Right lobe of liver (tissue), 6 donors: ENCODE results near the gene BRCC3. TPM values are rescaled to one million over a fixed set of nuclear protein-coding genes. Genes with fewer than 3 reads are reported as not detected.

Source experiments
- ATAC-seq, 4 donors: fragments of 200-7000 bp; cut with Tn5 transposase; one replicate each; pipeline ENCODE4 v1.9.1; 2020; ENCODE audit warnings: mild to moderate bottlenecking in 4 of 4, moderate library complexity in 4 of 4
- DNase-seq, 3 donors: peaks; one replicate each; pipeline ENCODE4 v3.0.0-alpha.2; 2020
- H3K27ac ChIP-seq, 3 donors: fragments of 200-600 bp; one replicate each; pipeline ENCODE4 v1.8.0; 2022
- H3K27me3 ChIP-seq, 2 donors: fragments of 200-600 bp; one replicate each; pipeline ENCODE4 v1.8.0; 2022
- H3K36me3 ChIP-seq, 4 donors: fragments of 200-600 bp; sonication (generic) in 1 of 4; one replicate each; pipeline versions ENCODE4 v1.5.1 to v1.8.0; 2017 to 2022; ENCODE audit warnings: control low read depth in 1 of 4
- H3K4me1 ChIP-seq, 4 donors: fragments of 200-600 bp; sonication (generic) in 1 of 4; one replicate each; pipeline versions ENCODE4 v1.5.1 to v1.8.0; 2017 to 2022; ENCODE audit warnings: control low read depth in 1 of 4
- H3K4me3 ChIP-seq, 3 donors: fragments of 200-600 bp; one replicate each; pipeline ENCODE4 v1.8.0; 2022
- H3K9me3 ChIP-seq, 4 donors: fragments of 200-600 bp; sonication (generic) in 1 of 4; one replicate each; pipeline versions ENCODE4 v1.5.1 to v1.8.0; 2017 to 2022; ENCODE audit warnings: control low read depth in 1 of 4
- POLR2A ChIP-seq: fragments of 450-650 bp; IDR thresholded peaks from one replicate; pipeline ENCODE4 v1.6.1; 2017; ENCODE audit warnings: antibody characterized with exemption, mild to moderate bottlenecking
- WGBS: methylation state at CpG from one replicate; pipeline ENCODE4 v1.1.6; 2018; ENCODE audit warnings: low coverage, low lambda C conversion rate; ENCODE audit not compliant: insufficient coverage; ENCODE audit errors: missing lambda C conversion rate; 5-methylcytosine and 5-hydroxymethylcytosine counted together
- intact Hi-C, 2 donors: fragments of 100-400 bp; cut with DNase I; formaldehyde crosslinking; loops; one replicate each; pipeline versions ENCODE4 v1.11.2 to v1.14.1; 2022
- total RNA-seq, 6 experiments: library from RNA; depleted of rRNA in 2 of 6; stranded (reverse); fragments of >200 nt in 2 of 6; fragmentation: NEBNext Ultra II Directional in 3 of 6; extraction: Animal tissue kit (Norgen Biotek cat#: 25700) in 3 of 6; gene quantifications; one replicate each; pipeline versions ENCODE4 v1.1.0 to v1.2.4, GENCODE V29; 2016 to 2023
- TF ChIP-seq, protein P1 (sequence below), 4 donors: fragments of 200-600 bp in 3 of 4; fragments of 450-650 bp in 1 of 4; IDR thresholded peaks; one replicate each; pipeline versions ENCODE4 v1.5.1 to v1.8.0; 2016 to 2022; ENCODE audit warnings: antibody characterized with exemption in 4 of 4, mild to moderate bottlenecking in 2 of 4
- donor health status: DM: no; HTN: yes; CAD: no.
- donor health status: DM: no; HTN: no; CAD: no.
- donor health status: DM: no; HTN: no; CAD: no.
- donor health status: DM: no; HTN: yes; CAD: no.
- donor health status: DM: no; HTN: yes; CAD: no.

BRCC3 gene
- total RNA-seq, 6 experiments from 2014 or later: 10.1 to 13.4 (median 10.5) TPM

DNA sequence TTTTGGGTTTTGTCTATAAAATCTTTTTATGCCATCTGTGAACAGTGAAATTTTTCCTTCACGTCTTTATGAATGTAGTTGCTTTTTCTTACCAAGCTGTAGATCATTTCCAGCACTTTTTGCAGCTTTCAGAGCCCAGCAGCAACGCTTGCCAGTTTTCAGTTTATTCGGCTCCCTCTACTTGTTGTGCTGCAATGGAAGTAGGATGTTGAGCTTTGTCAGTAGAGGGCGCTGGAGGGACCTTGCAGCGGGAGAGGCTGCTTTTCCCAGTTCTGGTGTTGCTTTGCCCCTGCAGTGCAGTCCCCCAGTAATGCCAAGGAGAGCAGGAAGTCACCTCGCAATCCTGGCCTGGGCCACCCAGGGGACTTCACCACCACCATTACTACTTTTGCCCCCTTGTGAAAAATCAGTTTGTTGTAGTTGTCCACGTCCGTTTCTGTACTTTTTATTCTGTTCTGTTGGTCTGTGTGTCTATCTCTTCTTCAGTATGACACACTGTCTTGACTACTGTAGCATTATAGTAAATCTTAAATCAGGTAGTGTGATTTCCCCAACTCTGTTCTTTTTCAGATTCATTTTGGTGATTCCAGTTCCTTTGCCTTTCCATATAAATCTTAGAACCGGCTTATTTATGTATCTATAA is 22.2 kb upstream of the BRCC3 start:
- intact Hi-C loops: no loop called here
- TF ChIP-seq POLR2A: no peak
- TF ChIP-seq, protein P1, sequence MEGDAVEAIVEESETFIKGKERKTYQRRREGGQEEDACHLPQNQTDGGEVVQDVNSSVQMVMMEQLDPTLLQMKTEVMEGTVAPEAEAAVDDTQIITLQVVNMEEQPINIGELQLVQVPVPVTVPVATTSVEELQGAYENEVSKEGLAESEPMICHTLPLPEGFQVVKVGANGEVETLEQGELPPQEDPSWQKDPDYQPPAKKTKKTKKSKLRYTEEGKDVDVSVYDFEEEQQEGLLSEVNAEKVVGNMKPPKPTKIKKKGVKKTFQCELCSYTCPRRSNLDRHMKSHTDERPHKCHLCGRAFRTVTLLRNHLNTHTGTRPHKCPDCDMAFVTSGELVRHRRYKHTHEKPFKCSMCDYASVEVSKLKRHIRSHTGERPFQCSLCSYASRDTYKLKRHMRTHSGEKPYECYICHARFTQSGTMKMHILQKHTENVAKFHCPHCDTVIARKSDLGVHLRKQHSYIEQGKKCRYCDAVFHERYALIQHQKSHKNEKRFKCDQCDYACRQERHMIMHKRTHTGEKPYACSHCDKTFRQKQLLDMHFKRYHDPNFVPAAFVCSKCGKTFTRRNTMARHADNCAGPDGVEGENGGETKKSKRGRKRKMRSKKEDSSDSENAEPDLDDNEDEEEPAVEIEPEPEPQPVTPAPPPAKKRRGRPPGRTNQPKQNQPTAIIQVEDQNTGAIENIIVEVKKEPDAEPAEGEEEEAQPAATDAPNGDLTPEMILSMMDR (IDR thresholded peaks at IDR 0.05): peak; percentile 42 to 60 (median 55)
- Histone ChIP-seq H3K27ac (no peak overlapping the region), H3K36me3 (no peaks in the 10 kb centered on the region), H3K4me3 (no peak overlapping the region), H3K9me3 (no peaks in the 10 kb centered on the region), H3K4me1 (peaks cover 0 to 7% (median 3%) of the 10 kb centered on the region in 4 donors), H3K27me3 (no peaks in the 10 kb centered on the region)
- DNase-seq: peak in 2 of 3 donors; percentile 55 to 61
- peak; percentile 43 to 78 (median 64) for ATAC-seq
- 24% methylated on average over 8 of the region's 9 CpGs for WGBS

DNA sequence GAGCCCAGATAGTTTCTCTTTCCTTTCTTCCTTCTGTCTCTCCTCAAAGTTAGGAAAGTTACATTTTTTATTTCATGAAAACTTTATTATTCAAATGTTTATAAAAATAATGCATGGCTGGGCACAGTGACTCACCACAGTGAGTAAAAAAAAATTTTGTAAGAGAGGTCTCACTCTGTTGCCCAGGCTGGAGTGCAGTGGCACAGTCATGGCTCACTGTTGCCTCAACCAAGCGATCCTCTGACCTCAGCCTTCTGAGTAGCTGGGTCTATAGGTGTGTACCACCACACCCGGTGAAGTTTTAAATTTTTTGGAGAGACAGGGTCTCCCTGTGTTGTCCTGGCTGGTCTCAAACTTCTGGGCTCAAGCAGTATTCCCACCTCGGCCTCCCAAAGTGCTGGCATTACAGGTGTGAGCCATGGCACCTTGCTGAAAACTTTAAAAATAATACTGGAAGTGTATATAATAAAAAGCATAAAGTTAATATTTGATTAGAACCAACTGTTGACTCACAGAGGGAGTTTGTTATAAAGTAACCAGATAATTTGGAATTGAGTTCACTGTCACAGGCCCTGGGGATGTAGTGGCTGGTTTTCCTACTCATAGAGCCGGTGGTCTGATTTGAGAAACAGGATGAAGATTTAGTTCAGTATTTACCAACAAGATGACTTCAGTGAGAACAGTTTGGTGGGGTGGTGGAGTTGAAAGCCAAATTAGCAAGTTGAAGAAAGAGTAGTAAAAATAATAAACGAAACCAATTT is 18.4 kb upstream of the BRCC3 start:
- no peak for TF ChIP-seq POLR2A
- TF ChIP-seq, protein P1 (IDR thresholded peaks at IDR 0.05): no peak
- H3K27me3 ChIP-seq: no peaks in the 10 kb centered on the region
- intact Hi-C loops: loop anchor here in 1 of 2 donors (10.0 kb wide), 1 partner anchor 68 kb away; no protein-coding TSS in a partner anchor
- WGBS: 40% methylated on average over 5 of the region's 5 CpGs
- H3K27ac ChIP-seq: peak overlapping the region; percentile 30 to 74 (median 45)
- DNase-seq (peak in 1 of 3 donors; percentile 40), ATAC-seq (peak; percentile 44 to 61 (median 50))
- H3K36me3 ChIP-seq: no peaks in the 10 kb centered on the region
- no peak overlapping the region for H3K4me3 ChIP-seq
- H3K4me1 ChIP-seq: peaks cover 0 to 9% (median 3%) of the 10 kb centered on the region in 4 donors
- H3K9me3 ChIP-seq: no peaks in the 10 kb centered on the region

DNA sequence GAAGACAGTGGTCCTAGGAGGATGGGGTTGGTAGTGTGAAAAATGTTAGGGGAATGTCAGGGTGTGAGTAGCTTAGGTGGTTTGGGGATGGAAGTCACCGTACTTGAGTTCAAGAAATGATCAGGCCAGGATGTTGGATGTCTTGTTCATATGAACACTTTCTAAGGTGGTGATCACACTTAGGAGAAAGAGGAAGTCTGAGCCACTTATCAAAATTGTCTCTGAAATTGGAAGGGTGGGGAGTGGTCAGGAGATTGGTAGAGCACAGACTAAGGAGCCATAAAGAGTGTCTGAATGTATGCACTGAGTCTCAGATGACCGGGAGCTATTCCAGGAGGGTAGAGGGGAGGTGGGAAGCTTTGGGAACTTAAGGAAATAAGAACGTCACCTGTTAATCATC is 17.7 kb upstream of the BRCC3 start:
- DNase-seq (no peak), ATAC-seq (no peak)
- TF ChIP-seq POLR2A: no peak
- TF ChIP-seq, protein P1 (IDR thresholded peaks at IDR 0.05): no peak
- intact Hi-C loops: loop anchor here in 1 of 2 donors (10.0 kb wide), 1 partner anchor 69 kb away; no protein-coding TSS in a partner anchor
- Histone ChIP-seq H3K27ac (peak overlapping the region in 2 of 3 donors; percentile 45 to 74), H3K4me1 (peaks cover 0 to 9% (median 3%) of the 10 kb centered on the region in 4 donors), H3K36me3 (no peaks in the 10 kb centered on the region), H3K27me3 (no peaks in the 10 kb centered on the region), H3K9me3 (no peaks in the 10 kb centered on the region), H3K4me3 (no peak overlapping the region)
- WGBS: 43% methylated on average over 3 of the region's 3 CpGs

DNA sequence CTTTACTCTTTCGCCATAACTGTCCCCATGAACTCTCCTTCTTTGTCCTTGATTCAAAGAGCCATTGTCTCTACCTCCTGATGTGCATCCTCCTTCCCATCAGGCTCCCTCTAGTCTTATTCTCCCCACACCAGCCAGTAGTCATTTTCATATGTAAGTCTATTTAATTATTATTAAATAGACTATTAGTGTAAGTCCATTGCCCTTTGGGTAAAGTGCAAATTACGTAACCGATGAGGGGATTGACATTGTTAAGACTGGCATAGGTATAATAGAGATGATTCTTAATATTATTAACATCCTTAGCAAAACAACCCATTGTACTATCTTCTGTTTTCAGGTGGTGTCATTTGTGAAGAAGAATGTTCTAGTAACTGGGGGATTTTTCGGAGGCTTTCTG is 17.1 kb upstream of the BRCC3 start:
- Histone ChIP-seq H3K36me3 (no peaks in the 10 kb centered on the region), H3K9me3 (no peaks in the 10 kb centered on the region), H3K27me3 (no peaks in the 10 kb centered on the region), H3K4me3 (no peak overlapping the region), H3K27ac (peak overlapping the region in 1 of 3 donors; percentile 74), H3K4me1 (peaks cover 0 to 9% (median 3%) of the 10 kb centered on the region in 4 donors)
- WGBS: 37% methylated on average over 3 of the region's 4 CpGs
- DNase-seq (no peak), ATAC-seq (no peak)
- no peak for TF ChIP-seq POLR2A
- TF ChIP-seq, protein P1 (IDR thresholded peaks at IDR 0.05): no peak
- intact Hi-C loops: loop anchor here in 1 of 2 donors (10.0 kb wide), 1 partner anchor 69 kb away; no protein-coding TSS in a partner anchor
